ENCODE results near the gene SCGB1A1. TPM values are rescaled to one million over a fixed set of nuclear protein-coding genes. Genes with fewer than 3 reads are reported as not detected.

Gene SCGB1A1
- total RNA-seq, 1 donor from 2014 or later: 0.48 TPM

DNA sequence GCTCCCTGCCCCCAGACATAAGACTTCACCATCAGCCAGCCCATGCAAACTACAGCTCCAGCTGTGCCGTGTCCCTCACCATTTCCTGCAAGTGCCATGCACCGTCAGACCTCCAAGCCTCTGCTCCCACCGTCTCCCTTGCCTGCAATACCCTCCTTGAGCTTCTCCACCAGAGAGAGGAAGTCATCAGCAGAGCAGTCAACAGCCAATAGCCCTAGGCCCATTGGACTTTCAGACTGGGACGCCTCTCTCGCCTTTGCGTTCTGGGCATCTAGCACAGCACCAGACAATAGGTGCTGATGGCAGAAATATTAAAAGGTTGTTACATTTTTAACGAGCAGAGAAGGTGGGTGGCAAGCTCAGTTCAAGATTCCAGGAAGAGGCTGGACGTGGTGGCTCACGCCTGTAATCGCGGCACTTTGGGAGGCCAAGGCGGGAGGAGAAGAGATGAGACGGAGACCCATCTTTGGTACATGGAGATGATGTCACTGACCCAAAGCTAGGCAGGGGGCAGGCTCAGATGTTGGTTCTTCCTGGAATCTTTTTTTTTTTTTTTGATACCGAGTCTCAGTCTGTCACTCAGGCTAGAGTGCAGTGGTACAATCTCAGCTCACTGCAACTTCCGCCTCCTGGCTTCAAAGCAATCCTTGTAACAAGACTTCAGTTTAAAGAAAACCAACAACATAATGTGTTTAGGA, 31.9 kb downstream of the SCGB1A1 start:
- no peak for ATAC-seq

GRCh38 chr11:62451241-62451621, 32.4 kb downstream of the SCGB1A1 start:
- ATAC-seq: no peak

- ATAC-seq: no peak
Measured at GRCh38 chr11:62452261-62452660, 33.4 kb downstream of the SCGB1A1 start.

- no peak for ATAC-seq
Measured at GRCh38 chr11:62452839-62453468, 34.1 kb downstream of the SCGB1A1 start.

DNA sequence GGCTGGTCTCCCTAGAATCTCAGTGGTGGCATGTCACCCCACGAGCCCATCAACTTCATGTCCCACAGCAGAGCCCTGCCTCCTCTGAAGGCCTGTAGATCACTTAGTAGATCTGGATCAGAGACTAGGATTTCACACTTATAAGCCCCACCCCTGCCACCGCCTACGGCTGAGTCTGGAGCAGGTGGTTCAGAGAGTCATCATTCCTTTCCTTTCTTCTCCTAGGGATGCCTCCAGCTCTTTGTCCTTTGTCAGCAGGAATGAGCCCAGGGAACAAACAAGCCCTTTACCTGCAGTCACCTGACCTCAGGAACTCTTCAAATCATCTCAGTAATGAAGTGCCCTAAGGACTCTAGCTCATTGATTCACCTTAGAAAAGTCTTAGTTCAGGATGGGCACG, 37.8 kb downstream of the SCGB1A1 start:
- ATAC-seq: peak; percentile 51

GRCh38 chr11:62457478-62457877, 38.6 kb downstream of the SCGB1A1 start:
- no peak for ATAC-seq

DNA sequence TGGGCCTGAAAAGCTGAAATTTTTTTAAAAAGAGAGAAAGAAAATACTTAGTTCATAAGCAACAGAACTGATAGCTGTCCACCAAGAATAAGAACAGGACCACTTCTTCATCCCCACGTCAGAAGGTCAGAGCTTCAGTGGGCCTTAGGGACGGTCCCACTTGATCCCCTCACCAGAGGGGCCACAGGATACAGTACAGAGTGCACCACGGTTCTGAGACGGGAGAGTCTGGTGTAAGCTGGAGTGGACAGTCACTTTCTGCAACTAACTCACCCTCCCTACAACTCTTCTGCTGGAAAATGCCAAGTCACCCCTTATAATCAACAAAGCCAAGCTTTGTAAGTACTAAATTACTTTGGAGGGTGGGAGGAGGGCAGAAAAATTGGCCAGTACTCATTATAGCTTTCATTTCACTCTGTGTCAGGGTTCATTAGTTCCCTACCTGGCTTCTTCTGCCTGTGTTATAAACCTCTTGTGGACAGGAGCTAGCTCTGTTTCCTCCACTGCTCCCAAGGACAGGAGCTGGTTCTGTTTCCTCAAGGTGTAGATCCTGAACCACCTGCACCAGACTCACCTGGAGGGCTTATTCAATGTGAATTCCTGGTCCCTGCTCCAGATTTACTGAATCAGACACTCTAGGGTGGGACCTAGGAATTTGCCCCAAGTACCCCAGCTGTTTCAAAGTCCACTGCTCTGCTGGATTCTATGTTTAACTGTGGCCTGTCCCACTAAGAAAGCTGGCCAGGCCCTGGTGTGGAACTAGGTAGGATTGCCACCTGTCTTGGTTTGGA, 39.6 kb downstream of the SCGB1A1 start:
- no peak for ATAC-seq

DNA sequence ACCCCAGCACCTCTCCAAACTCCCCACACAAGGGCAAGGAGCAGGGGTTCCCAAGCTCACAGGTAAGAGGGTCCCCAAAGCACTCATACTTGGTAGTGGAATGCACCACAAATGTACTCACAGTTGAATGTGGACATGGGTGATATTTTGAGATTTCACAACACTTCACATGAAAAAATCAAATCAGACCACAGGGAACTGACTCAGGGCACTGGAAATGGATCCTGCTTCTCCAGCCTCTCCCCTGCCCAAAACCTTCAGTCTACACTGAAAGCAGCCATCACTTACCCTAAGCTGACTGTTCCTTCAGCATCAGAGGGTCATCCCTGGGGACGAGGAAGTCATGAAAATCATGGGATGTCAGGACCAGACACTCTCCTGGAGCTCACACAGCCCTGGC, 40.2 kb downstream of the SCGB1A1 start:
- ATAC-seq: no peak

GRCh38 chr11:62461740-62462507, 43.1 kb downstream of the SCGB1A1 start:
- ATAC-seq: peak; percentile 18

- ATAC-seq: no peak
Measured at GRCh38 chr11:62462508-62462892, 43.7 kb downstream of the SCGB1A1 start.

- ATAC-seq: no peak
Measured at GRCh38 chr11:62463121-62463542, 44.3 kb downstream of the SCGB1A1 start.

DNA sequence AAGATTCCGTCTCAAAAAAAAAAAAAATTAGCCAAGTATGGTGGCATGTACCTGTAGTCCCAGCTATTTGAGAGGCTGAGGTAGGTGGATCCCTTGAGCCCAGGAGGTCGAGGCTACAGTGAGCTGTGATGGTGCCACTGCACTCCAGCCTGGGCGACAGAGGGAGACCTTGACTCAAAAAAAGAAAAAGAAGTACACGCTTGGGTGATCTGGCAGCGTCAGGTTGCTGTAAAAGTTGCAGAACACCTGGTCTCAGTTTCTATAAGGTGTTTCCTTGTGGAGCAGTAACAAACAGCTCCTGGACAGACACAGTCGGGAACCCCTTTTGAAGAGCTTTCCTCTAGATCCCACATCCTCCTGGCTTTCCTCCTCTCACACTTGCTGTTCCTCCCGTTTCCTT, 45.8 kb downstream of the SCGB1A1 start:
- no peak for ATAC-seq

GRCh38 chr11:62466444-62466843, 47.6 kb downstream of the SCGB1A1 start:
- ATAC-seq: no peak

- ATAC-seq: no peak
Measured at GRCh38 chr11:62468577-62468976, 49.7 kb downstream of the SCGB1A1 start.

- ATAC-seq: no peak
Measured at GRCh38 chr11:62471603-62472002, 52.8 kb downstream of the SCGB1A1 start.

DNA sequence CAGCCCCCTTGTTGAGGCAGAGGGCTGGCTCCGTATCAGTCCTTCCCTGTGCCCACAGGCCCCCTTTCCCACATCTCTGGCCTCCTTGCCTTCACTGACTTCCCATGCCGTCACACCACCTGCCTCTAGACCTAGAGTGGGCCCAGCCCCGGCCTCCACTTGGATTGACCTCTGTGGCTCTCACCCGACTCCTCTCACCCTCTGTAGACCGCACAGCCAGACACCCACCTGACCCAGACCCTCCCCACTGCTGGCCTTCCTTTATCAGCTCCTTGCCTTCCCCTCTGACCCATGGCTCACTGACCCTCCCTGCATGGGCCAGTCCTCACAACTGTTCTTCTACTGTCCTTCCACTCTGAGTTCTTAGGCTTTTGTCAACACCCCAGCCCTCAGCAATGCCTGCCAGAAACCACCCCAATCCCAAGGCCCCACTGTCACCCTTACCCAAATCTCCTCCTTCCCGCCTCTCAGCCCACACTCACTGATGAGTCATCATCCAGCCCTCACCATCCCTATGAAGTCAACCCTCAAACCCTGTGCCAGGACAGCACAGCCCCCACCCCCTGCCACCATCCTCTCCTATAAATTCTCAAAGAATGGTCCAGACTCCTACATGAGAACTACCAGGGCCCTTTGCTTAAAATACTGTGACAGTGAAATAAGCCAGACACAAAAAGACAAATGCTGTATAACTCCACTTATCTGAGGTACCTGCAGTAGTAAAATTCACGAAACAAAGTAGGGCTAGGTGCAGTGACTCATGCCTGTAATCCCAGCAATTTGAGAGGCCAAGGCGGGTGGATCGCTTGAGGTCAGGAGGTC, 53.4 kb downstream of the SCGB1A1 start:
- ATAC-seq: peak; percentile 78

Other genes with a start within 250 kb of the SCGB1A1 start
- not detected for gene SCGB1D1, start 228.8 kb upstream of the SCGB1A1 start, total RNA-seq
- not detected for gene SCGB2A1, start 210.4 kb upstream of the SCGB1A1 start, total RNA-seq
- 0.56 TPM for gene SCGB1D2, start 176.8 kb upstream of the SCGB1A1 start, total RNA-seq
- gene SCGB2A2, start 148.9 kb upstream of the SCGB1A1 start, total RNA-seq: not detected
- not detected for gene SCGB1D4, start 120.0 kb upstream of the SCGB1A1 start, total RNA-seq
- 1.2 TPM for gene ASRGL1, start 81.6 kb upstream of the SCGB1A1 start, total RNA-seq
- gene AHNAK, start 127.8 kb downstream of the SCGB1A1 start, total RNA-seq: 931 TPM
- gene EEF1G, start 154.9 kb downstream of the SCGB1A1 start, total RNA-seq: 1,515 TPM
- gene TUT1, start 172.5 kb downstream of the SCGB1A1 start, total RNA-seq: 9.3 TPM
- 88.4 TPM for gene MTA2, start 182.8 kb downstream of the SCGB1A1 start, total RNA-seq
- gene EML3, start 193.7 kb downstream of the SCGB1A1 start, total RNA-seq: 64.9 TPM
- gene ROM1, start 194.2 kb downstream of the SCGB1A1 start, total RNA-seq: 4.9 TPM
- gene B3GAT3, start 203.0 kb downstream of the SCGB1A1 start, total RNA-seq: 11.3 TPM
- 175 TPM for gene GANAB, start 227.6 kb downstream of the SCGB1A1 start, total RNA-seq
- 14.1 TPM for gene INTS5, start 234.3 kb downstream of the SCGB1A1 start, total RNA-seq
- gene C11orf98, start 246.2 kb downstream of the SCGB1A1 start, total RNA-seq: 48.7 TPM
- 20.2 TPM for gene CSKMT, start 246.3 kb downstream of the SCGB1A1 start, total RNA-seq